Ureter (tissue), 1 donor: ENCODE measurements around the gene GDPD5. TPM values are rescaled to one million over a fixed set of nuclear protein-coding genes. Genes with fewer than 3 reads are reported as not detected.
A peak's percentile ranks its signal among the peaks of the same experiment; 100 is the strongest.

Source experiments
- DNase-seq: peaks from one replicate; pipeline ENCODE4 v3.0.0-alpha.2; 2020; ENCODE audit warnings: low spot score
- total RNA-seq: library from RNA; stranded (reverse); gene quantifications from one replicate; pipeline ENCODE4 v1.2.4, GENCODE V29; 2023
- donor health status: DM: yes; HTN: yes; CAD: no.

GDPD5 gene
- total RNA-seq, 1 donor from 2014 or later, result 14.9 TPM

DNA sequence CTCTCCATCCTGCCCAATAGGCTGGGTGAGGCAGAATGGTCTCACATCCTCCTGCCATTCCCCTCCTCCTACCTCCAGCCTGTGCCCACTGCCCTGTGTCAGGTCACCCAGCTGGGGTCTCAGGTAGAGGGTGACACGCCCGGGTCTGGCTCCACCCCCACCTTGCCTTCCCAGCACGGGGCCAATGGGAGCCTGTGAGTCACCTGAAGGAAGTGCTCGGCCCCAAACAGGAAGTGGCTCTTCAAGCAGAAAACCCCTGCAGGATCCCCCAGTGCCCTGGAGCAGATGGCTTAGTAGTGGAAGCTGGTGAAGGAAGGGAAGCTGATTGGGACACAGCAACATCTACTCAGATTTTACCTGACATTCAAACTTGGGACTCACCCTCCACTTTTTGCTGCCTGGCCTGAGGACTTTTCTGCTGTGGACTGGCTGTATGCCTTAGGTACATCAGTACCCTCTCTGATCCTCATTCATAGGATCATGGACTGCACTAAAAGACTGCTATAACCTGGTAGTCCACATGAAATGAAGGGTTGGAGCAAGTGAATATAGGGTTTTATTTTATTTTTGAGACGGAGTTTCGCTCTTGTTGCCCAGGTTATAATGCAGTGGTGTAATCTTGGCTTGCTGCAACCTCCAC lies 33.4 kb downstream of the GDPD5 start:
- no peak for DNase-seq

DNA sequence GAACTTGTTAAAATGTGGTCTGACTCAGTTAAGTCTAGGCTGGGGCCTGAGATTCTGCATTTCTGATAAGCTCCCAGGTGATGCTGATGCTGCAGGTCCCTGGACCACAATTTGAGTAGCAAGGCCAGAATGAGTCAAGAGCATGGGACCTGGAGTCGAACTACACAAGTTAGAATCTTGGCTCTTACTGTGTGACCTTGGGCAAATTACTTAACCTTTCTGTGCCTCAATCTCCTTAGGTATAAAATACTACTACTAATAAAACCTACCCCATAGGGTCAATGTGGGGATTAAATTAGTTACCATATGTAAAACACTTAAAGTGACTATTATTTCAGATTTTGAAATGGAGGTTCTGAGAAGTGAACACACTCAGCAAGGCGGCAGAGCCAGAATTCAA lies 34.3 kb downstream of the GDPD5 start:
- no peak for DNase-seq

DNA sequence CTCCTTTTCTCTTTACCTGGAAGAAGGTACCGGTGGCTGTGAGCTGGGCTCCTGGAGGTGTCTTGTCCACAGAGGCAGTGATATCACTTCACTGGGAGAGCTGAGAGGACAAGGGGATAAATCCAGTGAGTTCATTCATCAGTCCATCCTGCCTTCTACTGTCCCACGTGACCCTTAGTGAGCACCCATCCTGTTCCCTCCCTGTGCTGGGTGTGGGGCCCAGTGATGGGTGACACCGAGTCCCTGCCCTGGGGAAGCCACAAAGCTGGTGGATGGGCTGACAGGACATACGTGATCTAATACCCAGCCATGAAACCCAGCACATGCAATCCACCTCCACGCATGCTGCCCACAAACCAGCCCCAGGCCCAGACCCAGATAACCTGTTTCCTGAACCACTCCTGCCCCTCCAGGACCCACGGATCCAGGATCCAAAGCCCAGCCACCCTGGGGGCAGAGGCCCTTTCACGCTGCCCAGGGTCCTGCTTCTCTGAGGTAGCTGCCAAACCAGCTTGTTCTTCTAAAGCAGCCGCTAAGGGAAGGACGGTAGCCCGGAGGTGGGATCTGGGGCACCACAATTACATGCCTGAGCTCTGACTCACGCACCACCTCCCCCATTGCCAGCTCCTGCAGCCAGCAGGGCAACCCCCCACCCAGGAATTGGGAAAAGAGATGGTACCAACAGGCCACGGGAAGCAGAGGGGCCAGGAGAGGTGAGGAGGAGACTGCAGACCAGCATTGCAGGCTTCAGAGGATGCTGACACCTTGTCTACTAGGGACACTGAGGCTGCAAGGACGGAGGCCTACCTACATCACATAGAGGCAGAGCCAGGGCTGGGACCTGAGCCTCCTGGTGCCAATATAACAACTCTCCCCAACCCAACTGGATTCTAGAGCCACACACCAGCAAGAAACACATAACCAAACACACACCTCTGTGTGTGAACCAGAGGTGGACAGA lies 35.2 kb downstream of the GDPD5 start:
- DNase-seq, result no peak

DNA sequence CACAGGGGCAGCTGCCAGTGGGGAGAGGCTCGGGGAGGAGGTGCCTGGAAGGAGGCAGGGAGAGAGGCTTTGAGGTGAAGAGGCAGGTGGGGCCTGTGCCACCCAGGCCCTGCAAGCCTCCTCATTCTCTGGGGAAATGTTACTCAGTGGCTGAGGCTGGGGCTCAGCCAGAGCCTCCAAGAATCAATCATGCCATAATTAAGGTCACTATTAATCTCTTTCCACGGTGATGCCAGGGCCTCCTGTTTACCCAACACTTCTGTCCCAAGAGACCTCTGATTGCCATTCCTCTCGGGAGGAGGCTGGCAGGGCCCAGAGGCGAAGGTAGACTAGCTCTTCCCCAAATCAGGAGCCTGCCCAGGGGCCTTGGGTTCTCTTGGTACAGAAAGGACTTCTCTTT lies 38.4 kb downstream of the GDPD5 start:
- DNase-seq, result no peak

DNA sequence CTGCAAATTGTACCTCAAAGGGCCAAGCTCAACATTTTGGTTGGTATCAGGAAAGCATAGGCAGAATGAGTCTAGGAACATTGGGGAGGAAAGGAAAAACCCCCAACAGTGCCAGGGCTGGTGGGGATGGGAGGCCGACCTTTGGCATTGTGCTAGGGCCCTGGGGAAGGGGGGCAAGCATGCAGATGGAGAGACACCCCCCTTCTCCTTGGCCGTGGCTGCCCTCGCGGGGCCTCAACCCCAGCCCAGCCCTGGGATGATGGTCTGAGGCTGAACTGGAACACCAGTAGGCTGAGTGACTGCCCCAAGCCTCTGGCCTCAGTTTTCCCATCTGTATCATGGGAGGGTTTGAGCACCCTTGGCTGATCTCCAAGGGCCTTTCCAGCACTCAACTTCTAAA lies 40.0 kb downstream of the GDPD5 start:
- no peak for DNase-seq

DNA sequence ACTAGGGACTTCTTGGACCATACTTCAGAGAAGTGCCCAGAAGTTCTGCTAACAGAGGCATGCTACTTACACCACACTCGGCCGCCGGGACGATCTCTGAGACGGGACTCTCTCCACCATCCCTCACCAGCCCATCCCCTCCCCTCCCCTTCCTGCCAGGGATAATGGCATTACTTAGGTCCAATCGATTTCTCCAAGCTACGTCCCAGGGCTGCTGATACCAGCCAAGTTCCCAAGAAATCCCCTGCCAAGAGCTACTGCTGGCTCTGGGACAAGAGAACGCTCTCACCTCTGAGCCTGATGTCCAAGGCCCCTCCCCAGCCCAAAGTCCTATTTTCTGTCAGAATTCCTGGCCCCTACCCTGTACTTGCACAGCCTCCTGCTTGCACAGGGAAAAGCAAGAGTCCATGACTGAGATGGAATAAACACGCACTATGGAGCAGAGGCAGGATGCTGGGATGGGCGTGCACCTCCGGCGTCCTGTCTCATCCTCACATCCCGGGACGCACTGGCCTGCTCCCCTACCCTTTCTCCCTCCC lies 42.7 kb downstream of the GDPD5 start:
- DNase-seq, result no peak

DNA sequence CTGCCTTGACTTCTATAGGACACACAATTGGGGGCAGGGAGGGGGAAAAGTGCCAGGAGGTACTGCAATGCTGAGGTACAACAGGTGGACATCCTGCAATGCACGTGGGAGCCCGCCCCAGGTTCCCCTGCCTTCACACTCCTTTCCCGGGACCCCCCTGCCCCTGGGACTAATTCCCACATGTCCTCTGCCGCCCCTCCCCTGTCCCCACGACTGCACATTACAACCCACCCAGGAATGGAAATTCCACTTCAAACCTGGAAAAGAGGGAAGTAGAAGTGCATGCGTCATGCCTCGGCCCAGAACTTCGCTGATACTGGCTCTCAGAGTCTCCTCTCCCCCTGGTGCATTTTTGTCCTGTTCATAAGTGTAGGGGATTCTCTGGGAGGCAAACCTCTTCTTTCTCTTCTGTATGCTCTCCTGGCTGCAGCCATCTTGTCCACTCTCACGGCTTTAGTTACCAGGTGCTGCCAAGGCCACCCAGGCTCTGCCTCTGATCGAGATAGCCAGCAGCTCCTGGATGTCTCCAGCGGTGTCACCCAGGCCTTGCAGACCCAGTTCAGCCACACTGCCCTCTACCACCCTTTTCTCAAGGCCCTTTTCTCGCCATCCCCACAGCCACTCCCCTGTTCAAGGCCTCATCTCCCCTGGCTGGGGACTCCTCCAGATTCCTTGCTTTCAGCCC lies 43.7 kb downstream of the GDPD5 start:
- no peak for DNase-seq

DNA sequence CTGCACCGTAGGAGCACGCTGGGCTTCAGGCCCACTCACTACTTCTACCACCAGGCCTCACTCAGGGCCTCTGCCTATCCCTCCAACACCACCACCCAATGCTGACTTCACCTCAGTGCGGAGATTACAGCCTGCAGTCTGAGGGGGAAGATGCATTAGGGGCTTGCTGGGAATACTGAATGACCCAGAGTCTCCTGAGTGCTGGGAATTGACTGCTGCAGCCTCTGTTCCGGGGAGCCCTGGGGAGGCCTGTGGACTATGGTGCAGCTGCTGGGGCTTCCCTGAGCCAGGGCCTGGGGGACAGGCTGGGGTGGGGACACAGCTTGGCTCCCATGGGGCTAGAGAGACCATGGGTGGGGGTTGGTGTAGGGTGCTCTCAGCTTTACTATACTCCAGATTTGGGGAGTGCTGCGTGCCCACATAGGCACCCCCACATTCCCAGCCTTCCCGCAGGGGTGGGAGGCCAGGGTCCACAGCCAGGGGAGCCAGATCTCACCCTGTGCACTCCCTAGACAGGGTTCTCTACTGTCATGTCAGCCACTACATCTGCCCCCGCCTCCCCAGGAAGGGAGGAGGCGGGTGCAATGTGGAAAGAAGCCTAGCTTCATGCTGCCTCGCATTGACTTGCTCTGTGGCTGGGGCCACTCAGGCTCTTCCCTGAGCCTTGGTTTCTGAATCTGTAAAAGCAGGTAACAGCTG lies 44.4 kb downstream of the GDPD5 start:
- no peak for DNase-seq

DNA sequence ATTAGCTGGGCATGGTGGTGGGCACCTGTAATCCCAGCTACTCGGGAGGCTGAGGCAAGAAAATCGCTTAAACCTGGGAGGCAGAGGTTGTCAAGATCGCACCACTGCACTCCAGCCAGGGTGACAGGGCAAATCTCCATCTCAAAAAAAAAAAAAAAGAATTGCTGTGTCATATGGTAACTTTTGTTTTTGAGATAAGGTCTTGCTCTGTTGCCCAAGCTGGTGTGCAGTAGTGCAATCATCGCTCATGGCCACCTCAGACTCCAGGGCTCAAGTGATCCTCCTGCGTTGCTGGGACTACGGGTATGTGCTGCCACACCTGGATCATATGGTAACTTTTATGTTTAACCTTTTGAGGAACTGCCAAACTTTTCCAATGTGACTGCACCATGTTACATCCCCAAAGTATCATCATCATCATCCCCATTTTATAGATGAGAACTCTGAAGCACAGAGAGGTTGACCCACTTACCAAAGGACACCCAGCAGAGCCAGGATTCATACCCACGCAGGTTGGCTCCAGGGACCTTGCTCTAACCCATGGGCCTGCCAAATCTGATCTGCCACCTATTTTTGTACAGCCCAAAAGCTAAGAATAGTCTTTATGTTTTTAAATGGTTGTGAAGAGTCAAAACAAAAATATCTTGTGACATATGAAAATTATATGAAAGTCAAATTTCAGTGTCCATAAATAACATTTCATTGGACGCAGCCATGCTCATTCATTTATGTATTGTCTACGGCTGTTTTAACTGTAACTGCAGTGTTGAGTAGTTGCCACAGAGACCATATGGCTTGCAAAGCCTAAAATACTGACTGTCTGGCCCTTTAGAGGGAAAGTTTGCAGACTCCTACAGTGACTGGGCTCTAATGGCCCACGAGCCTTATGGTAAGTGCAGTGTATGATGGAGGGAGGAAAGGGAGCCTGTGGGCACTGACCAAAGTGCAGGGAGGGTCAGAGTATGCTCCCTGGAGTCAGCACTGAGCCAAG lies 45.3 kb downstream of the GDPD5 start:
- no peak for DNase-seq

DNA sequence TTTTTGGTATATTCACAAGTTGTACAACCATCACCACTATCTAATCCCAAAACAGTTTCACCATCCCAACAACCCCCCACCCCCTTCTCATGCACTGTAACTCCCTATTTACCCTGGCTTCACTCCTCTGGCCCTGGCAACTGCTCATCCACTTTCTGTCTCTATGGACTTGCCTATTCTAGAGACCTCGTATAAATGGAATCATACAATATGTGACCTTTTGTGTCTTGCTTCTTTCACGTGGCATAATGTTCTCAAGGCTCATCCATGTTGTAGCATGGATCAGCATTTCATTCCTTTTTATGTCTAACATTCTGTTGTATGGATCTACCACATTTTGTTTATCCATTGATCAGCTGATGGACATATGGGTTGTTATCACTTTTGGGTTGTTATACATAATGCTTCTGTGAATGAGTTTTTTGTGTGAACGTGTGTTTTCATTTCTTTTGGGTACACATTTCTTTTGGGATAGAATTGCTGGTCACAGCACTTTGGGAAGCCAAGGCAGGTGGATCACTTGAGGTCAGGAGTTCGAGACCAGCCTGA lies 46.1 kb downstream of the GDPD5 start:
- DNase-seq, result no peak

DNA sequence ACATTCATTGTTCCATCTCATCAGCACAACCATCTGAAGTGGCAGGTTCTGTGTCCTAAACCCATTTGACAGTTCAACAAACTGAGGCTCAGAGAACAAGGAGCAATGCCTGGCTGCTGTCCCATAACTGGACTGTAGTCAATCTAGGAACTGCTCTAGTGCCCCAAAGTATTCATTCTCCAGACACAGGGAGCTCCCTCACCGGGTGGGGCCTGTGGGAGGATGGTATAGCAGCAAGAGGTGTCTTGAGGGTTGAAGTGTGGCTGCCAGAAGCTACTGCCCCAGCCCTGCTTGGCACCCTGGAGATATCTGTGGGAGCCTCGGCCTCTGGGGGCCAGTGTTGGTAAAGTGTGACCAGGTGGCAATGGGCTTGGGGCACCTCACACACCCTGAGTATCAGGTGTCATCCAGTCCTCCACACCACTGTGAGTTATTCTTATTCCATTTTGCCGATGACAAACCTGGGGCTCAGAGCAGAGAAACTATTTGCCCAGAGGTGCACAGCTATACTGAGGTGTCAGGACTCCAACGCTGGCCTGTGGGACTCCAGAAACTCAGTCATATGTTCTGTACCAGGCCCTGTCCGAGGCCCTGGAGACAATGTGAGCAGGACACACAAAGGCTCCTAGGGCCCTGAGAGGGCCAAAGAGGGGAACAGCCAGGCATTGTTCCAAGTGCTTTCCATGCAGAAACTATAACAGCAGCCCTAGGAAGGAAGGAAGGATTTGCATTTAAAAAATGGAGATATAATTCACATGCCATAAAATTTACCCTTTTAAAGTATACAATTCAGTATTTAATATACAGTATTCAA lies 46.8 kb downstream of the GDPD5 start:
- no peak for DNase-seq

DNA sequence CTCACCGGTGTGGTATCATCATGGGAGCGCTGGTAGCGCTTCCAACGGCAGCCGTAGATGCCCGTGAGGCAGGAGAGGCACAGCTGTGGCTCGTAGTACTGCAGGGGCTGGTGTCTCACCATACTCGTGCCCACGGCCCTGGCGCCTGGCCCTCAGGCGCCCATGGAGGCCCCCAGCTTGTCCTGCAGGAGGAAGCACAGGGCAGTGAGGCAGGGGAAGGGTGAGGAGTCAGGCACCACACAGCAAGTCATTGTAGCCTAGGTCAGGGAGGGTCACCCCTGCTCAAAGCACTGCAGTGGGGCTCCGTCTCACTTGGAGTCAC lies 48.2 kb downstream of the GDPD5 start:
- no peak for DNase-seq

DNA sequence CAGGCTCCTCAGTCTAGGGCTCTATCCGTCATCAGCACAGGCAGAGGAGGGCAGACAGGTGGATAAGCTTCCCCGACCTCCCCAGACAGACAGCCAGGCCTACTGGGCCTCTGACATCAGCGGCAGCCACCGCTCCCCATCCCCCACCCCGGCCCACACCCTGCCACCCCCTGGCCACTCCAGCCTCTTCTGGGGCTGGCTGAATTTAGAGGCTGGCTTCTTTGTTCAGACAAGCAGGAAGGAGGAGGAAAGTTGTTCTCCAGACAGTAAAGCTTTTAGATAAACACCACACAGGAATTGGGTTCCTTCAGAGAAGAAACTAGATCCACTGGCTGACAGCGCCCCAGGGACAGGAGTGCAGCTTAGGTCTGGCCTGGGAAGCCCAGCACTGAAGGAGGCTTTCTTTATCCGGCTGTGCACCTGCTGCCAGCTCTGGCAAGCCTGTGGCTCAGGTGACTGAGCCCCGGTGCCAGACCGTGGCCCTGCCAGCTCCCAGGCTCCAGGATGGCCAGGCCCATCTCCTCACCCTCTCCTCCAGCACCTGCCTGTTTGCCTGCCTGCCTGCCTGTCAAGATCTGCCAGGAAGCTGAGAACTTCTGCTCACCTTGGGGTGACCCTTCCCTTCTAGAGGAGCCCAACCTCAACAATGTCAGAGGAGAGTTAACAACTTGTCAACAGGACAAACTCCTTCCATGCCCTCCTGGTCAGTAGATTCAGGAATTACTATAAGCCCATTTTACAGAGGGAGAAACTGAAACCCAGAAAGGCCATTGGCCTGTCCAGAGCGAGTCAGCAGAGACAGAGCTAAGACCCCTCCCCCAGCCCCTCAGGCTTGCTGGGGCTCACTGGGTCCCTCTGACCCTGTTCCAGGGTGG lies 48.8 kb downstream of the GDPD5 start:
- no peak for DNase-seq

DNA sequence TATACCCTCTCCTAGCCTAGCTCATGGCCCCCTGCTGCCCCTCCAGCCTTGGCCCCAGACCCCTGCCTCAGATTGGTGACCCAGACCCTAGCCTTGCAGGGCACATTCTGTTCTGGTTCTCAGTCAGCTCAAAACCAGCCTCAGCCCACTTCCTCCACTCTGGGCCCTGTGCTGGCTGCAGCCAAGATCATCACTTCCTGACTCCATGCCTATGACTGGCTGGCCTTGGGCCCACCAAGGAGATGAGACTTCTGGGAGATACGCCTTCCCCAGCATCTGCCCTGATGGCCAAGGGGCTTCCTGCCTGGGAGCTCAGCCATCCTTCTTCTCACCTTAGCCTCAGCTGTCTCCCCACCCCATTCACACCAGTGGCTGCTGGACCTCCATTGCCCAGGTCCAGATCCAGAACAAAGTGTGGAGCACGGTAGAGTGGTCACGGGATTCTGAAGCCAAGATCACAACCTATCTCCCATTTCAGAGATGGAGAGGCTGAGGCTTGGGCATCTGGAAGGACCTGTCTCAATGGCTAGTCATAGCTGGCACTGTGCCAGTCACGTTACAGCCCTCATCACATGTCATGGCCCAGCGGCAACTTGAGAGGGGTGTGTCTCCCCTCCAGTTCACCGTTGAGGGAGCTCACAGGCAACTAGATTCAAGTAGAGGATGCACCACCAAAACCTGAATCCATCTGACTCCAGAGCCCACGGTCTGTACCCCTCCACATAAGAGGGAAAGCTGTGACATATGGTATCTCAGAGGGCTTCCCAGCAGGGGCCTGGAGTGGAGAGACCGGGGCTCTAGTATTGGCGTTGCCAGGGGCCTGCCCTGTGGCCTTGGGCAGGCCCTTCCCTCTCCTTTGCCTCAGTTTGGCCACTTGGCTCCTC lies 49.7 kb downstream of the GDPD5 start:
- peak; percentile 63 for DNase-seq

DNA sequence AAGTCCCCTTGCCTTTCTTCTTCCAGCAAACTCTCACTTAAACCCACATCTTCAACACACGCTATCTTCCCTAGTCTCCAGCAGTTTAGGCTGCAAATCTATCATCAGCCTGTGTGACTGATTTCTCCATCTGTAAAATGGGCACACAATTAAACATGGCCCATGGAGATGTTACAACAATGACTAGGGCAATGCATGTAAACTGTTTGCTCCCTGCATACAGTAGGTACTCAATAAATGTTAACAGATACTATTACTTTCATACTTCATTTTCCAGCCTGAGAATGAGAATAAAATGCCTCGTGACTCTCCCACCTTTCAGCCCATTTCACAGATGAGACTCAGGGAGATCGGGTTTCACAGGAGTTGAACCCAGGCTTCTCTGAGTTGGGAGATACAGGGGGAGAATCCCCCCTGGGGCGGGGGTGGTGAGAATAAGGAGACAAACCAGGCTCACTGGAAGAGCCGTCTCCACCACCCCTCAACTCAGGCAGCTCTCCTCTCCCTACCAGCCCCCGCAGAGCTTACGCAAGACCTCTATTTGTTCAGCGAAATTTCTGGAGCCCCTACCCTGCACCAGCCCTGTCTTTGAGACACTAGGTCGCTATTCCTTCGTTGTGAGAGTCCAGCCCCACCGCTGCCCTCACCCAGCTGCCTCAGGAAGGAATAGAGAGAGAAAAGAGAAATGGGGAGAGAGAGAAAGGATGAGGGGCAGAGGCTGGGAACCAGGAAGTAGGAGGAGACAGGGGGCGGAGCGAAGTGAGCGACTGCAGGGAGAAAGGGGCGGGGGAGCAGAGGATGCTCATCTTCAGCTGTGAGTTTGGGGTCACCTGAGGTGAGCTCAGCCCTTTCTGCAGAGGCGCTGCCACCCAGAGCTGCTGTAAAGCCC lies 50.6 kb downstream of the GDPD5 start:
- peak; percentile 67 for DNase-seq

DNA sequence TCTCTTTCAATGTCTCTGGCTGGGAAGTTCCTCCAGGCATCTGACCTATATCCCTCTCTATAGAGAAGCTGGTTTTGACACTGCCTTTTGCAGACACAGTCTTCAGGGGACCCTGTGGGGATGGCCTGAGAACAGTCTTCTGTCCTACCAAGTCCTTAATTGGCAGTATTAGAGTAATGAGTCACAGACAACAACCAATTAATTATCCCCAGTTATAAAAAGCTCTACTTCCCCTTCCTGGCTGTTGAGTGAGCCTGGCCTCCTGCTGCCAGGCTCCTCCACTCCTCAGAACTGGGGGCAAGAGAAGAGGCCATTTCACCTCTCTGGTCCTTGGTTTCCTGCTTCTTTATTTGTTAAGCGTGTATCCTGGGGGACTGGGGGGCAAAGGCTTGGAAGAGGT lies 51.5 kb downstream of the GDPD5 start:
- no peak for DNase-seq
